Left ventricle myocardium inferior (tissue), 1 donor: Measurements from ENCODE around the gene GTF3C4. TPM values are rescaled to one million over a fixed set of nuclear protein-coding genes. Genes with fewer than 3 reads are reported as not detected.
"Not testable (repeated sequence)": the region's sequence is repeated elsewhere in the genome, so short reads cannot be mapped to it uniquely, and the experiment has no call there.

Source experiments
- DNase-seq: peaks from one replicate; pipeline ENCODE4 v3.0.0-alpha.2; 2020
- H3K27ac ChIP-seq: fragments of 200-600 bp; replicated peaks from 2 replicates; pipeline ENCODE4 v1.8.0; 2021
- H3K27me3 ChIP-seq: fragments of 200-600 bp; 2 replicates; pipeline ENCODE4 v1.8.0; 2021; ENCODE audit warnings: low read depth
- H3K36me3 ChIP-seq: fragments of 200-600 bp; 2 replicates; pipeline ENCODE4 v1.8.0; 2021
- H3K4me1 ChIP-seq: fragments of 200-600 bp; 2 replicates; pipeline ENCODE4 v1.8.0; 2021
- H3K4me3 ChIP-seq: fragments of 200-600 bp; 2 replicates; pipeline ENCODE4 v1.8.0; 2021; ENCODE audit warnings: mild to moderate bottlenecking, moderate library complexity
- H3K9me3 ChIP-seq: fragments of 200-600 bp; replicated peaks from 2 replicates; pipeline ENCODE4 v1.8.0; 2021
- CTCF ChIP-seq: fragments of 200-600 bp; IDR thresholded peaks from 2 replicates; pipeline ENCODE4 v1.8.0; 2021; ENCODE audit warnings: antibody characterized with exemption, mild to moderate bottlenecking, borderline replicate concordance
- intact Hi-C: fragments of 100-400 bp; cut with micrococcal nuclease; formaldehyde crosslinking; loops from one replicate; pipeline ENCODE4 v1.11.0; 2022
- total RNA-seq: library from RNA; stranded (reverse); fragmentation: NEBNext Ultra II Directional; extraction: Animal tissue kit (Norgen Biotek cat#: 25700); gene quantifications from one replicate; pipeline ENCODE4 v1.2.1, GENCODE V29; 2021
- donor health status: DM: no; HTN: yes; CAD: no; lungs with severe emphysema.

Gene GTF3C4
- total RNA-seq, 1 donor from 2014 or later = 8.4 TPM

- H3K36me3 ChIP-seq = no peaks in the 10 kb centered on the region
- no peak overlapping the region for H3K27ac ChIP-seq
- no peaks in the 10 kb centered on the region for H3K4me1 ChIP-seq
- TF ChIP-seq CTCF = no peak
- H3K27me3 ChIP-seq = peaks cover 51% of the 10 kb centered on the region
- intact Hi-C loops = no loop called here
- DNase-seq = no peak
- H3K4me3 ChIP-seq = no peak overlapping the region
- H3K9me3 ChIP-seq = no peaks in the 10 kb centered on the region
Measured at GRCh38 chr9:132717326-132717945, 47.2 kb downstream of the GTF3C4 start.

DNA sequence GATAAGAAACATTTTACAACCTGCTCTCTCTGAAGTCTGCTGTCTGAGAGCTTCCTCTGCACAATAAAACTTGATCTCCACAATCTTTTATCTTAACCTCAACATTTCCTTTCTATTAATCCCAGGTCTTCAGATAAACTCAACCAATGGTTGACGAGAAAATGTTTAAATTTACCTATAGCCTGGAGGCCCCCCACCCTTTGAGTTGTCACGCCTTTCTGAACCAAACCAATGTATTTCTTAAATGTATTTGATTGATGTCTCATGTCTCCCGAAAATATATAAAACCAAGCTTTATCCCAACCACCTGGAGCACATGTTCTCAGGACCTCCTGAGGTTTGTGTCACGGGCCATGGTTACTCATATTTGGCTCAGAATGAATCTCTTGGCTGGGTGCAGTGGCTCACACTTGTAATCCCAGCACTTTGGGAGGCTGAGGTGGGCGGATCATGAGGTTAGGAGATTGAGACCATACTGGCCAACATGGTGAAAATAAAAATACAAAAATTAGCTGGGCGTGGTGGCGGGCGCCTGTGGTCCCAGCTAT, 48.2 kb downstream of the GTF3C4 start:
- DNase-seq, H3K4me3 ChIP-seq, intact Hi-C loops, H3K9me3 ChIP-seq, H3K4me1 ChIP-seq, H3K36me3 ChIP-seq, H3K27ac ChIP-seq: not testable (repeated sequence)
- H3K27me3 ChIP-seq = peaks cover 55% of the 10 kb centered on the region

- no peaks in the 10 kb centered on the region for H3K9me3 ChIP-seq
- intact Hi-C loops = no loop called here
- no peak overlapping the region for H3K27ac ChIP-seq
- no peak for DNase-seq
- no peaks in the 10 kb centered on the region for H3K36me3 ChIP-seq
- no peak overlapping the region for H3K4me3 ChIP-seq
- H3K27me3 ChIP-seq = peaks cover 69% of the 10 kb centered on the region
- TF ChIP-seq CTCF = no peak
- no peaks in the 10 kb centered on the region for H3K4me1 ChIP-seq
Measured at GRCh38 chr9:132721661-132722060, 51.4 kb downstream of the GTF3C4 start.

DNA sequence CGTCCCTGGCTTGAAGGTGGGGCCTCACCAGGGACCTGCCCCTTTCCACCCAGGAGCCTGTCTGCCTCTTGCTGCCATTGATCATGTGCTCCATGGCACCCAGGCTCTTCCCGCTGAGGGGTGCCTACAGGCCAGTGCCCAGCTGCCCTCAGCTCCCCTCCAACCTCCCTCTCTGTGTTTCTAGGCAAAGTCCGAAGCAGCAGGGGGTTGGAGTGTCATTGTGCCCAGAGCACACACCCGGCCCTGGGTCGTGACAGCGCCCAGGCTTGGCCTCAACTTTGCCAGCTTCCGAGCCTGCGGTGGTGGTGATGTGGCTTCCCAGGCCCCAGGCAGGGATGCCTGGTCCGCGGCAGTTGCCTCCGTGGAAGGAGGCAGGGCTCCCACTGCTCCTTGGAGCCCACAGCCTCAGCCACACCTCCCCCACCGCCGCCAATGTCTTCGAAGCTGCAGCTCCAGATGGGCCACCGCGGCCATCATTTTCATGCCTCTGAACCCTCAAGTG, 52.4 kb downstream of the GTF3C4 start:
- no peak for DNase-seq
- intact Hi-C loops = no loop called here
- no peak for TF ChIP-seq CTCF
- no peaks in the 10 kb centered on the region for H3K9me3 ChIP-seq
- H3K4me3 ChIP-seq = no peak overlapping the region
- peaks cover 60% of the 10 kb centered on the region for H3K27me3 ChIP-seq
- no peak overlapping the region for H3K27ac ChIP-seq
- H3K36me3 ChIP-seq = no peaks in the 10 kb centered on the region
- no peaks in the 10 kb centered on the region for H3K4me1 ChIP-seq

DNA sequence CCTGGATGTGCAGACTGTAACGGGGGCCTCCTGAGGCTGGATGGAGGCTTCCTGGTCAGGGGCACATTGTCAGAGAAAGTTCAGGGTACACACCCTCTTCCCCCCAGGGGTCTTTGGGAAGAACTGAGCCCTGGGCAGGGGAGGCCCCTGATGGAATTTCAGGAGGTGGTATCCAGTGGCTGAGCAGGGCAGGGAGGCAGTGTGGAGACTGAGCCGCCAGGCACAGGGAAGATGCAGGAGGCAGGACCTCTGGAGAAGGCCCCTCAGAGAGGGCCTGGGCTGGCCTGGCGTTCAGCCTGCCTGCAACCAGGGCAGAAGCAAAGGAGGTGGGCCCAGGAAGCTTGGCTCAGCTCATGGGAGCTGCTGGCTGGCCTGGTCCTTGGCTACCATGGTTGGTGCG, 53.5 kb downstream of the GTF3C4 start:
- TF ChIP-seq CTCF = no peak
- no peak for DNase-seq
- Histone ChIP-seq H3K27ac (no peak overlapping the region), H3K27me3 (peaks cover 48% of the 10 kb centered on the region), H3K36me3 (no peaks in the 10 kb centered on the region), H3K4me1 (no peaks in the 10 kb centered on the region), H3K4me3 (no peak overlapping the region), H3K9me3 (no peaks in the 10 kb centered on the region)
- intact Hi-C loops = no loop called here

- no peak for DNase-seq
- Histone ChIP-seq H3K27me3 (peaks cover 34% of the 10 kb centered on the region), H3K9me3 (no peaks in the 10 kb centered on the region), H3K4me3 (no peak overlapping the region), H3K36me3 (no peaks in the 10 kb centered on the region), H3K27ac (no peak overlapping the region), H3K4me1 (peaks cover 5% of the 10 kb centered on the region)
- TF ChIP-seq CTCF = no peak
- intact Hi-C loops = no loop called here
Measured at GRCh38 chr9:132725306-132725705, 55.0 kb downstream of the GTF3C4 start.
